Suppressor macrophage (primary cell): Measurements from ENCODE around the gene TPD52L3.

Experiments
- DNase-seq, 4 experiments: peaks; one replicate each; pipeline ENCODE4 v3.0.0-alpha.2; 2020 to 2022
- total RNA-seq, 17 experiments: gene quantifications; one replicate each; lab custom pipeline; 2026; ENCODE audit warnings: mixed read lengths in 6 of 17, inconsistent platforms in 3 of 17; lab: John Stamatoyannopoulos, UW

Gene TPD52L3
- total RNA-seq: 0 to 1.3 (median 0) reads per million in 17 experiments

DNA sequence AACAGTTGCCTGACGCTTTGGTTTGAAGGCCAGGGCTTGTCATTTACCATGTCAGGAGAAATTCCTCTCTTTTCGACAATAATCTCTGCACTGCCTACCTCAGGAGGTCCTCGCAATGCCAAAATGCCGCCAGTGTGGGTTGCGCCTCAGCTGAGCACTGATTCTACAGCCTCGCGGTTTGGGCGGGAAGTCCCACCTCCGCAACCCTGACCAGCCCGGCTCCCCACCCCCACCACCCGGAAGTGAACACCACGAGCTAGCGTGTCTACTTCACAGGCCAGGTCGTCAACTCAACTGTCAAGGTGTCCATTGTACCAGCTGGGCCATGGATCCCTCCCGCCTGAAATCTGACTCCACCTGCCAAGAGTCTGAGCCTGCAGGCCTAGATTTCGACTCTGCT, at the start of gene TPD52L3:
Gene TPD52L3 (plus strand): TSS at position 273 of the 400 bp plus-strand sequence. CDS start 221 bp downstream, outside the sequence.
- DNase-seq: no peak

DNA sequence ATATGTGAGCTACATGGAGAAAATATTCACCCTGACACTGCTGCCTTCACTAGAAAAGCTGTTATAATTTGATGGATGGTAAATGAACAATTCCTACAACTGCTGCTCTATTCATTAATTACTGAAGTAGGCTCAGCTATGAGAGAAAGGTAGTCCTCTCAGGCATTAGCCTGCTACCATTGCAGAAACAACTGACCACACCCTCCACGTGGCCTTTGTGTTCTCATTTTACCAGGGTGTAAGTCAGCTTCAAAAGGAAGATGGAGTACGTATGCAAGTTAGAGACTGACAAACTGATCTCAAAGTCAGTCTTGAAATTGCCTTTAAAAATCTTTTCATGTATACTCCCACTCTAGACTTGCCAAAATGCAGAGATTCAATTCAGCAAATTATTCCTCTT, 26.3 kb upstream of the TPD52L3 start:
- DNase-seq: no peak

DNA sequence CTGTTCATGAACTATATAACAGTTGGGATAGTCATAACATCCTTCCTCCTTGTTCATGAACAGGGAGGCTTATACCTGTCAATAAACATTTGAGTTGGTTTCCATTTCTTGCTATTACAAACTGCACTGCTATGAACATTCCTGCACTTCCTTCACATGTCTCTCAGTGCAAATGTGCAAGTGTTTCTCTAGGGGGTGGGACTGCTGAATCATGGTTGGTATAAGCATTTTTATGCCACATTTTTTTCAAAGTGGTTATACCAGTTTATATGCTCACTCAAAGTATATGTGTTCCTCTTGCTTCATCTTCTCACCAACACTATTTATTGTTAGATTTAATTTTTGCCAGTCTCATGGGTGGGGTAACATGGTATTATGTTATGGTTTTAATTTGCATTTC, 25.8 kb upstream of the TPD52L3 start:
- no peak for DNase-seq

DNA sequence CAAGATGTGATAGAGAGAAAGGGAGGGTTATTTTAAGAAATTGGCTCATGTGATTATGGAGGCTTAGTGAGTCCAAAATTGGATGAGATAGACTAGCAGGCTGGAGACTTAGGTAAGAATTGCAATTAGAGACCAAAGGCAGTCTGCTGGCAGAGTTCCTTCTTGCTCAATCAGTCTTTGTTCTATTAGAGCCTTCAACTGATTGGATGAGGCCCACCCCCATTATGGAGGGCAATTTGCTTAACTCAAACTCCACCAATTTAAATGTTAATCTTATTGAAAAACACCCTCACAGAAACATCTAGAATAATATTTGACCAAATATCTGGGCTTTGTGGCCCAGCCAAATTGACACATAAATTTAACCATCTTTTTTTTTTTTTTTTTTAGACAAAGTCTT, 23.9 kb upstream of the TPD52L3 start:
- DNase-seq: no peak

DNA sequence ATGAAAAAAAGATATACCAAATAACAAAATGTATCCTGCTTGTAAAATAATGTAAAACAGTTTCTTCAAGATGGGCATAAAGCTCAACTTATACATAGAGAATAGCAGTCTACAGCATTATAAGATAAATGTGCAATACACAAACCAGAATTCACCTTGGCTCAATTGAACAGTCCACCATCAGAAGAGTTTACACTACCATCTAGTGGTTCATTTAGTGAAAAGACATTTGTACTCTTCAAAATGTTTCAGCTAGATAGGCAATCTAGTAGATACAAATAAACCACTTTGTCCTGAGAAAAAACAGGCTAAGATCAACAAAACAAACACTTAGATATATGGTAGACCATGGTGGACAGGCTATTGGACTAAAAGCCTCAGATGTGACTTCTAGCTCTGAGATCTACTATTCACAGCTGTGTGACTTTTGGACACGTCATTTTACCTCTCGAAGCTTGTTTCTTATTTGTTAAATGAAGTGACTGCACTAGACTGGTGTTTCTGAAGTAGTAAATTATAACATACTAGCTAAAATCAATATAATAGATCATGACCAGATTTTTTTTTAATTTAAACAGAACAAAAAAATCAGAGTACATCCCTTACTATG, 22.1 kb upstream of the TPD52L3 start:
- DNase-seq: peak in 3 of 4 experiments; percentile 3 to 50 (median 29)

DNA sequence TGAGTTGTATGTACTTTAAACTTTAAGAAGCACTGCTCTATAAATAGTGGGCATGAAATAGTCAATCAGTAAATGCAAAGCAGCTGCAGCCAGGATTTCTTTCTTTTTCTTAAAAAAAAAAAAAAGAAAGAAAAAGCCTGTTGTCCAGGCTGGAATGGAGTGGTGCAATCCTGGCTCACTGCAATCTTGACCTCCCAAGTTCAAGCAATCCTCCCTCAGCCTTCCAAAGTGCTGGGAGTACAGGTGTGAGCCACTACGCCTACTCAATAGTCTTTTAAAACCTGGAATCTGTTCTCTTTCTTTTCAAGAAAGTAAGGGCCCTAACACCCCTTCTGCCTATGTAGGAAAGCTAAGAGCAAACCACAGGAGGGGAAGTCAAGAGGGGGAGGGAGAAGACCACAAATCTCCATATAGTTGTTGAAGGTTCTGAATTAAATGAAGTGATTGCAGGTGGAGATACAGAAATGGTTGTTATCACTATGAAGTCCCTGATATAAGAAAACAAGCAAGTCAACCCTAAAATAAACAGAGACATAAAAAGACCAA, 20.6 kb upstream of the TPD52L3 start:
- no peak for DNase-seq

DNA sequence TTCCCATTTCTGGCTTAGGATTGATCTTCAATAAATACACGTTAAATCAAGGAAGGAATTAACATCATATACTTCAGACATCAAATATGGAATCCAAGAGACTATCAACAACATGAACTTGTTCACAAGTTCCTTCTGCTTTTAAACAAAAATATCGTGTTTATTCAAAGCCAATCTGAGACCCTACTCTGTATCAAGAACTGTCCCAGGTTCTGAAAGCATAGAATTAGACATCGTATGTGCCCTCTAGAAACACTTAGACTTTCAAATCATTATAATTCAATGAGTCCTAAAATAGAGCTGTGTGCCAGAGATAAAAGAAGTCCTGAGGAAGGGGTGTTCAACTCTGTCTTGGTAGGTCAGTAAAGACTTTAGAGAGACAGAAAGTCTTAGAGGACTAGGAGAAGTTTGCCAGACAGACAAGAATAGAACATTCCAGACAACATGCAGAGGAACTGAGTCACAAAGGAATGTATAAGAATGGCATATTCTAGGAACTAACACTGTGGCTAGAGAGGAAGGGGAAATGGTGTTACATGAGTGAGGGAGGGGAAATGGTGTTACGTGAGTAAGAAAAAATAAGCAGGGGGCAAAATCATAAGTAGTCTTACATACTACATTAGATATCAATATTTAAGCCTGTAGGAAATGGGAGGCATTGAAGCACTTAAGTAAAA, 2.9 kb downstream of the TPD52L3 start:
- DNase-seq: no peak

DNA sequence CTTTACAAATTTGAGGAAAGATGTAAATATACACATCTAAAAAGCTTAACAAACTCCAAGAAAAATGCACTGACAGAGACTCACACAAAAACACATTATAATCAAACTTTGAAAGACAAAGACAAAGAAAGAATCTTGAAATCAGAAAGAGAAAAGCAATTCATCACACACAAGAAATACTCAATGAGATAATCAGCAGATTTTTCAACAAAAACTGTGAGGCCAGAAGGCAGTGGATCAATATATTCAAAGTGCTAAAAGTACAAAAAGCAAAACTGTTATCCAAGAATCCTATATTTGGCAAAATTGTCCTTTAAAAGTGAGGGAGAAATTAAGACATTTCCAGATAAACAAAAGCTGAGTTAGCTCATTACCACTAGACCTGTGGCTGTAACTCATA, 6.1 kb downstream of the TPD52L3 start:
- DNase-seq: no peak

DNA sequence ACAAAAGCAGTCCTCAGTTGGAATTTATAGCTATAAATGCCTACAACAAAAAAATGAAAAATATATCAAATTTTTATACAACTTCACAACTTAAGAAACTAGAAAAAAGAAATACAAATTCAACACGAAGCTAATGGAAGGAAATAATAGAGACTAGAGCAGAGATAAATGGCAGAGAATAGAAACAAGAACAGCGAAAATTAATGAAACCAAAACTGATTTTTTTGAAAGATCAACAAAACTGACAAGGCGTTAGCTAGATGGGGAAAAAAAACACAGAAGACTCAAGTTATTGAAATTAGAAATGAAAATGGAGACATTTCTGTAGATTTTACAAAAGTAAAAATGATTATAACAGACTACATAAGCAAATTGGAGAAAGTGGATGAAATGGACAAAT, 20.6 kb downstream of the TPD52L3 start:
- no peak for DNase-seq

DNA sequence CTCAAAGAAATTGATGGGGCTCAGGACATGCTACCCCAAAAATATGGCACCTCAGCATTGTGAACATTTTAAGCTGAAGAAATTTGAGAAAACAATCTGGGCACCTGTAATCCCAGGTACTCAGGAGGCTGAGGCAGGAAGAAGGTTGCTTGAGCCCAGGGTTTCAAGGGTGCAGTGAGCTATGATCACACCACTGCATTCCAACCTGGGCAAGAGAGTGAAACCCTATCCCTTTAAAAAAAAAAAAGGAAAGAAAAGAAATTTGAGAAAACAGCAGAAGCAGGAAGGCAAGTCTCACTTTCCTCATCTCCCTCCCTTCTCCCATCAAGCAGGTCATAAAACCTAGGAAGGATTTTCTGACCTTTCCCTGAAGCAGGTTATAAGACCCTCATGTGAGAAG, 23.6 kb downstream of the TPD52L3 start:
- DNase-seq: no peak

DNA sequence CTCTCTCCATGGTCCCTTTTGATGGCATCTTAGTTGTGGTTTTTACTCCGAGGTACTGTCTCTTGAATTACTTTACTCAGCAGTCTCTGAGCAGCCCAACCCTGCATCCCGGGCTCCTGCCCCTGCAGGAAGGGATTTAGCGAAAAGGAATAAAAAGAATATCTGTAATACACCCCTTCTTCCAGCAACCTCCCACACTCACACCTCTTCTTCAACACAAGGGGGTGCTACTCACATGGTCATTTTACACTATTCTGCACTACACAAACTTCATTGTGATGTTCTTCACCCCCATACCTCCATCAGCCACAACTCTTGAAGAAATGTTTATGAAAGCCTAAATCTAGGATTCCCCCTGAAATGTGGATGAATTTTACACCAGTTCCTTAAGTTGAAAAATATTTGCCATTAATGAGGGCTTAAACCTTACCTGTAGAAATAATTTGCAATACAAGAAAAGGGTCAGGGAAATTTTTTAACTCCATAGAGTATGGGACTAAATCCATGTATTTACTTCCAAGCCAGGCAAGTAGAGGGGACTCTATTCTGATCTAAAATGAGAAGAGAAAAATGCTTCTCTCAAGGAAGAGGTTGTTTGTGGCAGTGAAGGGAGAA, 26.0 kb downstream of the TPD52L3 start:
- DNase-seq: peak; percentile 55 to 75 (median 65)

DNA sequence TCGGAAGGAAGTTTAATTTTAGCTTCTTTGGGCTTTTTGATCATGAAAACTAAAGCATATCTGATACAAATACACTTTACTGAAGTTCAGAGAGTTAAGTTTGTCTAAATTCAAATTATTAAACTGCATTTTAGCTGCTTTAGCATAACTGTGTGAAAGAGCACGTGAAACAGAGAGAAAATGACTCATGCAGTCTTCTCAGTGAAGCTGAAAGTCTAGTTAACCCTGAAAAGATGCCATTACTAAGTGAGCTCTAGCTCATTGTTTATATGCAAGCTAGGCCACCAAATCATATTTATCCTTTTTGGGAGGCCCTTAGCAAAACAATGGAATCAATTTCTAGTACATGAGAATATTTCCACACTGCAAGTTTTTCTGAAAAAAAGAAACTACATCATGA, 27.6 kb downstream of the TPD52L3 start:
- DNase-seq: peak in 2 of 4 experiments; percentile 19 to 24

DNA sequence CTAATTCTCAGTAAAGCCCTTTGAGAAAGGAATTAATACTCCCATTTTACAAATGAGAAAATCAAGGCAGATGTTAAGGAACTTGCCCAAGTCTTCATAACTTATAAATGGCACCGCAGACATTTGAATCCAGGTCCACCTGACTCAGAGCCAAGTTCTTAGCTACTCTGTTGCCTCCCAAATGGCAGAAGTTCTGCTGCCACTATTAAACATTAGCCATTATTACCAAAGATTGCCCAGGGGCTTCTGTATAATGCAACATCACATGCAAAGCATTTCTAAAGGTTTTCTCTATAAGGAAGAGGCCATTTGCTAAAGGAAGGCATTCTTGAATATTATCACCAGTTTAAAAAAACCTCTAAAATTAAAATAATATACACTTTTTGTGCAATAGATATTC, 28.3 kb downstream of the TPD52L3 start:
- peak in 2 of 4 experiments; percentile 7 to 40 for DNase-seq

DNA sequence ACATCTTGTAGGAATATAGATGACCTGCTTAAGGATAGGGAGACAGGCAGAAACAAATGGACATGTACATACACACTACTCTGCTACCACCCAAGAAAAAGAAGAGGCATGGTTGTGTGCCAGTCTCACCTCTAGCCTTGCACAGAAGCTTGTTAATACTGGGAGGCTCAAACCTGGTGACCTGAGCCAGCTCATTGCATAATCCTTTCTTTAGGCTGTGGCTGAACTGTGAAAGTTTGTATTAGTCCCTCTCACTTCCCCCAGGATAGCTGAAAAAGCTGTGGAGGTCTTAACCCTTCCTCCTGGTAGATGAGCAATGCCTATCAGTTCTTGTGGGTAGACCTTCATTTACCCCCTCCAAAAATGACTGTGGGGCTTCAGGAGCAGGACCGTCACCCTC, 28.7 kb downstream of the TPD52L3 start:
- peak in 1 of 4 experiments; percentile 21 for DNase-seq

DNA sequence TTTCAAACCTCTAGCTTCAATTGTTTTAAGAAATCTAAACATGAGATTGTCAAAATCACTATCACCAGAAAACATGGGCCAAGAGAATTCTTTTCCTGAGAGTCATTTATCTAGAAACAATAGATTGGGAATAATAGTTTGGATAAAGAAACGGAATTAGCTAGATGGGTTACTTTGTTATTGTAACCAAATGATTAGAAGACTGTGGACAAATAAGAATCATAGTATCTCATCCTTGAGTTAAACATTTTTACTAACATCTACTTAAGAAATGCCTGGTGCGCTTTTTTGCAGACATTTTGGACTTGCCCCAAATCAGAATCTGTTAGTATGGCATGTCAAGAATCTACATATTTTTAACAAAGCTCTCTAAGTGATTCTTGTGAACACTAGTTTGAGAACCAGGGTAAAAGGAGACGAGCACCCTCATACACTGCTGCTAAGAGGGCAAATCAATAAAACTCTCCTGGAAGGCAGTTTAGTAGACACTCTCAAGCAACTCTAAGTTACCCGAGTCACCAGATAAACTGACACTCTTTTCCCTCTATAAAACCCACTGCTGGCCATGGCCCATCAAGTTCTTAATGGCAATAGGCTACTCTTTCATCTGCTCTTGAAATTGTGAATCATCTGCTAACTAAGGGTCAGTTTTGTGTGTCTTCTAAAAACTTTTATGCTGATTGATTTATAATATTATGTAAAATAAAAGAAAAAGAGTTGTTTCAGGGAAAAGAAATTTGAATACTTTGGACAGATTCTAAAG, 39.1 kb downstream of the TPD52L3 start:
- DNase-seq: no peak

DNA sequence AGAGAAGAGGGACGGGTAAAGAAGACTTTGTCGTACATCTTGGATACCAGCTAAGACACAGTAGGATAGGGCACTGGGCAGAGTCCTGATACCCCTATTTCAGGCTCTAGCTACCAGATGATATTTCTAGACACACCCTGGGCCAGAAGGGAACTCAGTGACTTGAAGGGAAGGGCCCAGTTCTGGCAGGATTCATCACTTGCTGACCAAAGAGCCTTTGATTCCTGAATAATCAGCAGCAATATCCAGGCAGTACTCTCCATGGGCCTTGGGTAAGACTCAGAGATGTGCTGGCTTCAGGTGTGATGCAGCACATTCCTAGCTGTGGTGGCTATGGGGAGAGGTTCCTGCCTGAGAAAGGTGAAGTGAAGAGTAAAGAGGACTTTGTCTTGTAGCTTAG, 40.7 kb downstream of the TPD52L3 start:
- no peak for DNase-seq
